DMS 273 treated with DMSO at 0.1 percent for 48 hours (cell line): ENCODE results near the gene C1orf53.

Experiments used
- DNase-seq: peaks from one replicate; lab custom pipeline; 2025; lab: John Stamatoyannopoulos, UW

The C1orf53 gene

DNA sequence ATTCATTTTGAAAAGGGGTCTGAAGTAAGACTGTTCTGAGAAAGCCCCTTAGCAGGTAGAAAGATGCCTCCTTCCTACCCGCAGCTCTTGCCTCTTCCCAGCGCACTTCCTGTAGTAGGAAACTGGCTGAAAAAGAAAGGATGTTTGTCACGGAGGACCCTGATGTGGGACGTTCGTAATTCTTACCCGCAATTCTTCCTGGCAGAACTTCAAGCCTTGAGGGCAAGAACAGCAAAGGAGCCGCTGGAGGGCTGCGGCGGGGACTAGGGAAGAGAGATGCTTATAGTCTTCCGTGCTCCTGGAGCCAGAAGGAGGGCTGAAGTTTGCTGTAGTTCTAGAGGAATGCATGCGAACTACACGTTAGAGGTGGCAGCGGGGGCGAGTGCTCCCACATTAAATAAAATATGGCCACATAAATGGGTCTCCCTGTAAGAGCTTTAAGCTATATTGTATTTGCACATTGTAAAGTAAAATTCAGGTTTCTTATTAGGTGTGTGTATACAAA is 6.3 kb downstream of the C1orf53 start:
- DNase-seq, result no peak

DNA sequence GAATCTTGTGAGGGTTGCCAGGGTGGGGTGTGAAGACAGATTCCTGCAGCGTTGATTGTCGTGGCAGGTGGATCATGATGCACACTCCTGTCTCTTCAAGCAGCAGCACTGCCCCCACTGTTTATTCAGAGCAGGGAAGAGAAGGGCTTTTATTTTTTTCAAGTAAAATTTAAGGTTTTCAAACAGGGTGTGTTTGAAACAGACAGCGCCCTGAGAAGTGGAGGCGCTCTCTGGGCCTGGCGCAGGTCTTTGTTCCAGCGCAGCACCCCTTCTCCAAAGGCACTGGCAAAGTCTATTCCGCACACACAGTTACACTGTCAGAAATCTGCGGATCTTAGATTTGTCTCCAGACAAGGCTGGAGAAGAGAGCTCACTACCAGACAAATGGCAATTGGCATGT is 7.0 kb downstream of the C1orf53 start:
- DNase-seq, result no peak

DNA sequence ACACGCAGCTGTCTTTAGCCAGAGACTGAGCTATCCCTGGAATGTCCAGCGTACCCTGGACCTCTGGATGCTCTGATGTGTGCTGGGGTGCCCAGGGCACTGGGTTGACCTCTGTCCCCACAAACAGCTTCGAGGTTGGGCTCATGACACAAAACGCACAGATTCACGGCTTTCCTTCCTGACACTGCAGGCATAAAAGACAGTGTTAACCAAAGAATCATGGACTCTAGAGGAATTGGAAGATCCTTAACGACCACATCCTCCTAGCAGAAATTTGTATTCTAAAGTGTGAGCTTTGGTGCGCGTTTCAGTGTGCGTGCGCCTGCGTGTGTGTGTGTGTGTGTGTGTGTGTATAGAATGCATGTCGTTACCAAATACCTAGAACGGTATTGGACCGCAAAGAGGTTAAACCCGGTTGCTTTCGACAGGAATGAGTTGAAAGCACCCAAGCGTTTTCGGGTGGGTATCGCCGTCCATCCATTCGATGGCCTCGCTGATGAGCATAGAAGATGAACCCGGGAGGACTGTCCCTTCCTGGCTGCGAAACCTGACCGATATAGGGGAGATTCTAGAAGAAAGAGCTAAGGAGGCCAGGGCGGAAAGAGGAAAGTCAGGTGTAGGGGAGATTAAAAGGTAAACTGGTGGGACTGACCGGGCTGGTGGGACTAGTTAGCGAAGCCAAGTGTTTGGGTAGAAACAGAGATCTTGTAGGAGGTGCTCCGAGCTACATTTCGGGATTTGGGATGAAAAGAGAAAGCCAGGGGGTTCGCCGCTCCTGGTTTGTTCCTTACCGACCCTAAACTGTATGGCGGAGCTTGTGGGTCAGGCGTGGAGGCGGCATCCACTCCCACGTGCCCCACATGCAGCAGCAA is 7.9 kb downstream of the C1orf53 start:
- DNase-seq, result no peak

DNA sequence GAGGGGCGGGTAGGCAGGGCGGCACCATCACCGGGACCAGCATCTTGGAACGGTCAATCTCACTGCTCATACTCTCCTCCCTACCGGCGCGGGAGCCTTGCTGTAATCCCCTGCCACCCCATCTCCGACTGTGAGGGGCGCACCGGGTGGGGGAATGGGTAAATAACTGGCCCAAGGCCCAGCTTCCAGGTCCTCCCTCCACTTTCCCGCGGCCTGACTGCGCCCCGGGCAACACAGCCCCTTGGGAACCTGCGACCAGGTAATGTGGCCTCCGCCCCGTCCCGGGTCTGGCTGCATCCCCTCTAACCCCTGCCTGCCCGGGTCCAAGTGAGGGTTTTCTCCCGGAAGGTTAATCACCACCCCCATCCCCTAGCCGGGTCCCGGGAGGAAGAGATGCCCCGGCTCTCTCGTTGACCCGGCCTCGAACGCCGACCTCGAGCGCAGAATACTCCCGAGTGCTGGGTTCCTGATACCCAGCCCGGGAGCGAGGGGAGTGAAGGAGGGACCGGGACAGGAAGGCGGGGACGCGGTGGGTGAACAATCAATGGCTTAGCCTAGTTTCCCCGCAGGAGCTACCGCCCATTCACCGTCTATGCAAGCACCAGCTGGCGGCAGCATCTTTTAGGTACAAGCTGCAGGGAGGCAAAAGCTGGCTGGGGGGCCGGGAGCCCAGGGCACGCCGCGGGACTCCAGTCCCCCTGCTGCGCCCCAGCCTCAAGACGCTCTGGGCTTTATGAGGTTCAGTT is 8.9 kb downstream of the C1orf53 start:
- no peak for DNase-seq

DNA sequence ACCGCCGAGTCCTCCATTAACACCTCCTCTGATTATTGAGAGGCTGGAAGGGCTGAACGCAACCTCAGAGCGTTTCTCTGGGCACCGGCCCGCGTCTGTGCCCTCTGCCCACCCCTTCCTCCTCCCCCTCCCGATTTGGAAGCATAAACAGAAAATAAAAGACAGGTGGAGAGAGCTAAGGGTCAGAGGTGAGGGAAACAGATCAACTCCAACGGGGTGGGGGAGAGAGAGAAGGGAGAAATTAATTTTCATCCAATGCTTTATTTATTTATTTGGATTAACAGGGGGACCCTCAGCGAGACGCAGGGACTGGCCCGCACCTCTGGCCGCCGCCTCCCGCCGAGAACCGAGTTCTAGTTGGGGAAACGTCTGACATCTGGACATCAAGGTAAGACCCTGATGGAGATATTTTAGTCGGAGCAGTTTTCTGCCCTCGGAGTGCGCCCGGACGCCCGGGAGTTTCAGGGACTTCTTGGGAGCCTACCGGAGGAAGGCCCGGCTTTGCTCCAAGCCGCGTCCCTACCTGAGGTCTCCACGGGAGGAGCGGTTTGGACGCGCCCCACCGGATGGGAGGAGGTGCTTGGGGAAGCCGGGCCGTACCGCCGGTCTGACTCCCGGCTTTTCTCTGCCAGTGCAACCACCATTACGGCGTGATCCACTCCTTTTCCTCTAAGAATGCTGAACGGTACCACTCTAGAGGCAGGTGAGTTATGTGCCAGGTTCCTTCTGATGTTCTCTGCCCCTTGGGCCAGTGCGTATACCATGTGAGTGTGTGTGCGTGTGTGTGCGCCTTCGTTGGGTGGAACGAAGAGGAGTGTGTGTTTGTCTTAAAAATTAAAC is 9.6 kb downstream of the C1orf53 start:
- no peak for DNase-seq

DNA sequence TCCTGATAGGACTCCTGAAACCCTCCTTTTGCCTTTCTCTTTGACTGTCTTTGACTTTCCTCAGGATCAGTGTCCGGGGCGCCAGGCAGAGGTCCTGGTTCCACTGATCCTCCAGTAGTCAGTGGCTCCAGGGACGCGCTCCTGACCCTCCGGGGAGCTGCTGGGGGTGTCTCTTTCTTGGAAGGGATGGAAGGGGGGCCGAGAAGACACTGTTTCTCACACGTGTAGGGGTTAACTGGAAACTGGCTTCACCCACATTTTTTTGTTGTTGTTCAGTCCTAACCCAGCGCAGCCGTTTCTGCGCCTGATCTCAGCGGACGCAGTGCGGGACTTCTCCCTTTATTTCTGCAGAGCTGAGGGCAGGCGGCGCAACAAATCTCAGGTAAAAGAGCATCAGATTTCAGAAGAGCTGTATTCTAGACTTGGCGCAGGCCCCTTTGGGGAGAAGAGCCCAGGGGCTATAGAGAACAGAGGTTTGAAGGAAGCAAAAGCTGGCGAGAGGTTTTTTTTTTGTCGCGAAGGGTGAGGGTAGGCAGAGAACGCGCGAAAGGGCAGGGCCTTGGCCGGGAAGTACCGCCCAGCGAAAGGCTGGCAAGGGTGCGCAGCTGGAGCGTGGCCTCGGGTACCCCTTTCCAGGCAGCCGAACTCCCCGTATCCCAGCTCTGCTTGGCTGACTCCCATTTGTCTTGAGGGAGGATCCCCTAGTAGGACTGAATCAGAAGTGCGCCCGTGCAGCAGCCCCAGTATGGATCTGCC is 10.5 kb downstream of the C1orf53 start:
- no peak for DNase-seq

DNA sequence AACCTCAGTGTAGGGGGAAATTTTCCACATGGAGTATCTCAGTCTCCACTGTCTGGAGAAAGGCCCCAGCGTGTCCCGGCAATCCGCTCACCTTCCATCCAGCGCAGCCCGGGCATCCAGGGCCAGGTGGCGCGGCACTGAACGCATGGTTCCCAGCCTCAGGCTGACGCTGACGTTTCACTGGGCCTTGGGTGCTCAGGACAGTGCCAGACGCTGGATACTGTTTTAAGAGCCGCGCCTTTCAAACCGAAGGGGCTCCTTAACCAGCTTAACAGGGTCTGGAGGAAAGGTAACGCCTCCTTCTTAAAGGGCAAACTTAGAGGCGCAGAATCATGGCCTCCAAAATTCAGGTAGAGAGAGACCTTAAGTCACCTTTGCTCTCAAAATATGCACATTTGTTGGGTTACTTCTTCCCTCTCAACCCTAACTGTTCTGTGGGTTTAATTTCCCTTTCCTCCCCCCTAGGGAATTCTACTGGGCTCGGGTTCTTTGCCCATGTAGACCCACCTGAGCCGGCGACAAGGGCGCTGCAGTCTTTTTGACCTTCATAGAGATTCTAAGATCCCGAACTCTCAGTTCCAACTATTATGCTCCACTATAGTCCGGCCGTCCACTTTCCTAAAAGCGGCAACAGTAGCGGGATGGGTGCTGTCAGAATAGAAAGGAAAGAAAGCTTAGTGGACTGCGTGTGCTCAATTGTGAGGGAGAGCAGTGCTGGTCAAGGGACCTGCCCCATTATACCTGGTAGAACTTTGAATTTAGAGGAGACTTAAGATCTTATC is 11.3 kb downstream of the C1orf53 start:
- DNase-seq, result no peak

DNA sequence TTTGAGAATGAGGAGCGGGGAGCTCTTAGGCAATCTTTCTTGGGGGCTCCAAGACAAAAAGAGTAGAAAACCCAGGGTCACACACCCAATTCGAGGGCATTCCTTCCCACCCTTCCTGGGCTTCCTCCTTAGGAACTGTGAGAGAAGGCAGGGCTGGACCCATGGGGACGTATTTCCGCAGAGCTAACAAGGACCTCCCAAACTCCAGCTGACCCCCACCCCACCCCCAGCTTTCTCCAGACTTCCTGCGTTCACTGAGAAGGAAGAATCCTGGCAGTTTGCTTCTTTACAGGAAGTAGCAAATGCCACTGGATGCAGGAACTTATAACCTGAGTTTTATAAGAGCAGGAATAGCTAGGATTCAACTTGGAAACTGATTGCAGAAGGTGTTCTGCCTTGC is 12.1 kb downstream of the C1orf53 start:
- no peak for DNase-seq

DNA sequence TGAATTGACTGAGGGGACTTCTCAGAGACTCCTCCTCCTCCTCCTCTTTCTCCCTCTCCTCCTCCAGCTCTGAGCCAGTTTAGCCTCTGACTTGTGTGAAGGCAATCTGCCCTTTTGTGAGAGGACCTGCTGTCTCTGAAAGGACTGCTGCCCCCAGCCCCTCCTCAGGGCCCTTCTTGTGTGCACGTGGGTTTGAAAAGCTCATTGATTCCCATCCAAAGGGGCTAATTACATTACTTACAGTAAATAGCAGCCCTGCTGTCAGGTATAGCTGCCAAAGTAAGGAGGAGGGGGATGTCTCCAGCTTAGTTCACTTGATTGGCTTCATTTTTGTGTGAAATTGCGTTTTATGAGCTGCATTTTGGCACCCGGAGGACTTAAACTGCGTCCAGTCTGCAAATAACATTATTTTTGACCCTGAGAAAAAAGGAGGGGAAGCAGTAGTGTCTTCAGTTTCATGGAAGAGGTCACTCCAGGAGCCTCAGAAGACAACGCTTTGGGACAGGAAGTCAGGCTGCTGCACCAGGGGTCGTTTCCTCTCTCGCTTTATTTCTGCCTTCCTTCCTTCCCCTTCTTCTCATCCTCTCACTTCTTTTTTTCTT is 12.9 kb downstream of the C1orf53 start:
- no peak for DNase-seq

DNA sequence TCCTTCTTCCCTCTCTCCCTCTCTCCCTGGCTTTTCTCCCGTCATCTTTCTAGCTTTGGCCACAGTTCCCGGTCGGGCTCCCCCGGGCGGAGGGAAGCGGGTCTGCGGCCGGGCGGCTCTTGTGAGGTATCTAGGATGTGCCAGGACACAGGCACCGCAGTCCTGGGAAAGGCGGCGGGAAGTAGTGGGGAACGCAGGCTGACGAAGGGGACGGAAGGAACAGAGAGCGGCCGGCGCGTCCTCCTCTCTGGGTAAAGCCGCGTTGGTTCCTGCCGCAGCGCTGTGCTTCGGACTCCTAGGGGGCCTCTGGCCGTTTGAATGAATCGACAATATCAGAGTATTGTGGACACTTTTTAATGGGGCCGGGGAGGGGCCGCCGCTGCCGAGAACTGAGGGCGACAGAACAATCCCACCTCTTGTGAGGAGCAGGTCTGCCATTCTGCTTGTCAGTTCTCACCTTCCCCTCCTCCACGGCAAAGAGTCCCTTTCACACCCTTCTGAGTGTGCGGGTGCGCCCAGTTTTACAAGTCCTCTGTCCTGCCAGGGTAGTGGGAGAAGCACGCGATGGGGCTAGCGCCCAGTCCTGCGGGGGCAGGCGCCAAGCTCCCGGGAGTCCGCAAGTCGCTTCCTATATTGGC is 13.6 kb downstream of the C1orf53 start:
- DNase-seq, result peak; percentile 49

DNA sequence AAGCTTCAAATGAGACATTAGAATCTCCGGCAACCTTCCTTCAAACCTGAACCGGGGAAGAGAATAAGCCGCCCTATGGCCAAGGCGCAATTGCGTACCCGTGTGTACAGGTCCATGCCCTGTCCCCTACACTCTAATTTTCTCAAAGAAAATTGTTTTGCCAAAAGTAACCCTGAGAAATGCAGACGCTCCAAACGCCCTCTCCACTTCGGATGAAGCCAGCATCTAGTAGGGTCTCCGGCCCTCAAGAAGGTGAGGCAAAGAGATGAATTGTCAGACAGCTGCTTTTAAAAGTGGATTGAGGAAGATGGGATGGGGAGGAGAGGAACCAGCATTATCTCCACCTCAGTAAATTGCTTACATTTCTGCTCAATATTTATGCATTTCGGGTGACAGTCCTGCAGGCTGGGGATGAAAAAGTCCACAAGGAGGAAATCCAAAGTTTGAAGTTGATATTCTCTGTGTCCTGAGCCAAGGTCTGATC is 14.1 kb downstream of the C1orf53 start:
- no peak for DNase-seq

DNA sequence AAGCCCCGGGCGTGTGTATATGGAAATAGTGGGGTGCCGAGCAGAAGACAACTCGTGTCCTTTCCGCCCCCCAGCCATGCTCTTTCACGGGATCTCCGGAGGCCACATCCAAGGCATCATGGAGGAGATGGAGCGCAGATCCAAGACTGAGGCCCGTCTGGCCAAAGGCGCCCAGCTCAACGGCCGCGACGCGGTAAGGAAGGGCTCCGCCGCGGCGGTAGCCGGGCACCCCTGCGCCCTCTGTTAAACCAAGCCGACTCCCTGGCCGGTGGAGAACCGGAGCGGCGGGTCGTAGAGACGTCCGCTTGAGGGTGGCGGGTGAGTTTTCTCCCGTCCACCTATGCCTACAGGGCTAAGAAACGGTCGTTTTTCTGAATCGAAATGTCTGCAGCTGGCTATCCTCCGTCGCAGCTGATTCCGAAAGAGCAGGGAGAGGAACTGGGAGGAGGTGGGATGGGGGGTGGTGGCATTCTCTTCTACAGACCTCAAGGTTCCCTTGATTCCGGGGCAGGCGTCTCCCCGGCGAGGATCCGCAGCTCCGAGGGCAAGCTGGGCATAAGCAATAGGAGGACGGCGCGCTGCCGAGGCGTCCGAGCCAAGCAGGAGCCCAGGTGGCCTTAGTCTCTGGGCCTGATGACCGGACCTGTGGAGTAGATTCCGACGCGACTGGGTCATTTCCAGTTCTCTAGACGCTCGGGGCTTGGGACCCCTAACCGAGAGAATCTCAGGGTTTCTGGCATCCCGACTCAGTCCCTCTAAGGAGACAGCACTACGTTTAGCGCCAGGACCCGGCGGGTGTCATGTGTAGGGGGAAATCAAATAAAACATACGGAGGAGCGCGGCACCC is 15.6 kb downstream of the C1orf53 start:
- no peak for DNase-seq

DNA sequence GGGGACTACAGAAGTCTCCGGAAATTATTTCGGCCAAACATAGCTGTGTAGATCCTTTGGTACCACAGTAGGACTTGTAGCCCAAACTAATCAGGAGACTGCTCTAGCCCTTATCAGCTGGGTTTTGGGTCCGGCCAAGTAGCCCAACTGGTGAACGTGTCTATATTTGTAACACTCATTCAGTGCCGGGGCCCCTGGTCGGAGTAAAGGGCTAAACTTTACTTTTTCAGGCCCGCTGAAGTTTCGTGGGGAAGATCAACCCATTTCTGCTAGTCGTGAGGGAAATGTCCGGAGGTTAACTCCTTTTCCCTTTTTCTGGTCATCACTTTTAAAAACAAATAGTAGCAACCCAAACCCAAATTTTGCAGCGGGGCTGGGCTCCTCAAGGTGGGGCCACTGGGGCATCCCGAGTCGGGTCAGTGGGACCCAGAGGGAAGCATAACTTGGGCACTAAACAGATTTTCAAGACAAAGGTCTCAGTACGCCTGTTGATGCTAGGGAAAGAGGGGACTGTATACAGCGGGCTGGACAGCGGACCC is 16.4 kb downstream of the C1orf53 start:
- DNase-seq, result no peak

DNA sequence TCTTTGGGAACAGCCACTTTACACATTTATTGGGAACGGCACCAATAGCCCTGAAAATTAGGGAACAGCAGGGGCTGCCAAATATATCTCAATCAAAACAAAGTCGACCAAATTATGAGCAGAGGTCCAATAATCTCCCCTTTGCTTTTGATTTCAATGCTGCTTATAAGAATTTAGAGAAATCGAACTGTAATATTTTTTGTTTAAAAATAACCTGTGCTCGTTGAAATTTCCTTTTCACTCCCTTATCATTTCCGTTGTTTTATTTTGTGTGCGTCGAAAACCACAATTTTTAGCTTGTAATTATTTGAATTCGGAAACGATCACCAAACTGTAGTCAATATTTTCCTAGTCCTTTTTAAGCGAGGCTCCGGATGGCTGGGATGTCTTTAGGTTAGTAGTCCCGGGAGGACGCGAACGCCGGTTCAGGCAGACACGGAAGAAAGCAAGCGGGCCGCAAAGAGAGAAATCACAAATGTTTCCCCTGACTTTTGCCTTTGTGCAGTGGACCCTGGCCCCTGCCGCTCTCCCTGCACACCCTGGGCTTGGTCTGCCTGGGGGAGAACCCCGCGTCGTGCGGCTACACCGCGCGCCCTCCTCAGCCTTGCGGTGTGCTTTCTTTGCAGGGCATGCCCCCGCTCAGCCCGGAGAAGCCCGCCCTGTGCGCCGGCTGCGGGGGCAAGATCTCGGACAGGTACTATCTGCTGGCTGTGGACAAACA is 17.1 kb downstream of the C1orf53 start:
- DNase-seq, result no peak

DNA sequence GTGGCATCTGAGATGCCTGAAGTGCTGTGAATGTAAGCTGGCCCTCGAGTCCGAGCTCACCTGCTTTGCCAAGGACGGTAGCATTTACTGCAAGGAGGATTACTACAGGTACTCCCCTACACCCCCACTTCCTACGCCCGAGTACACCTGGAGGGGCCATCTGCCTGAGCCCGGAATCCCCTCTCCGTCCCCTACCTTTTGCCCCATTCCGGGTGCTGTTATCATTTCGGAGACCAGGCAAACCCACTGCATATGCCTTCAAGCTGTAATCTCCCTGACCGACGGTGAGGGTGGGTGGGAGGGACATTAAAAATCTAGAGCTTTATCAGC is 17.6 kb downstream of the C1orf53 start:
- no peak for DNase-seq

DNA sequence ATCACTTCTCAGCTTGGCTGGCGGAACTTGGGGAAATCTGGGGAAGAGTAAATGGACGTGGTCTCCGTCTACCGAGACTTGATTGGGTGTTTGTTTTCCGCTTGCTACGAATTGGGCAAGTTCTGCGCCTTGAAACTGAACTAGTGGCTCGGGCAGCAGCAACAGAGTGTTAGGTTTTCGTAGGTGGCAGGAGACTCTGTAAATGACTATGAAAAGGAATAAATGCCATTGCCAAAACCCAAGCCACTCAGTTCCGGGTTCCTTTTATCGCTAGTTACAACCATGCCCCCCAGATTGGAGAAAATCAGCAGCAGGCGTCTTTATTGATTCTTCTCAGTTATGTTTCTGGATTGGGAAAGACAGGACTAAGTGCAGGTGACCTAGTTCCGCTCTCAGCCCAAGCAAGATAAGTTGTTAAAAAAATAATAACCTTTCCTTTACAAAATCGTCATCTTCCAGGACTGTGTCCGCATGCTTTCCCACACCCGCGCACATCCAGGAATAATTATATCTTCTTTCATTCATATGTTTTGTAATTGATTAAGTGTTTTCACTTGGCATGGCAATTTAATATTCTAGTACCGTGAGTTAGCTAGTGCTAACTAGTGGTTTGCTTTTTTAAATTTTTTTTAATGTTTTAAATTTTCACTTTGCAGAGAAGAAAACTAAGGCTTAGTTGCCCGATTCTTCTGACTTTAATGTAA is 18.1 kb downstream of the C1orf53 start:
- DNase-seq, result no peak
